IgD-negative memory B cell (primary cell): ENCODE data around the gene ACAD10. TPM values are rescaled to one million over a fixed set of nuclear protein-coding genes. Genes with fewer than 3 reads are reported as not detected.
"Not testable (repeated sequence)": the region's sequence is repeated elsewhere in the genome, so short reads cannot be mapped to it uniquely, and the experiment has no call there.

Experiments used
- H3K27ac Mint-ChIP-seq, 3 donors: one replicate each; pipeline ENCODE4 v1.8.0; 2020 to 2022; ENCODE audit warnings: mild to moderate bottlenecking in 3 of 3, mixed read lengths in 3 of 3, moderate library complexity in 1 of 3
- H3K27me3 Mint-ChIP-seq: one replicate; pipeline ENCODE4 v1.8.0; 2021; ENCODE audit warnings: mixed read lengths
- H3K36me3 Mint-ChIP-seq: one replicate; pipeline ENCODE4 v1.8.0; 2020; ENCODE audit warnings: mild to moderate bottlenecking, mixed read lengths
- H3K4me1 Mint-ChIP-seq, 3 donors: one replicate each; pipeline ENCODE4 v1.8.0; 2020 to 2022; ENCODE audit warnings: mixed read lengths in 3 of 3, mild to moderate bottlenecking in 1 of 3
- H3K4me3 Mint-ChIP-seq, 4 donors: one replicate each; pipeline ENCODE4 v1.8.0; 2020 to 2022; ENCODE audit warnings: mild to moderate bottlenecking in 4 of 4, mixed read lengths in 4 of 4, moderate library complexity in 3 of 4
- H3K9me3 Mint-ChIP-seq, 3 donors: one replicate each; pipeline ENCODE4 v1.8.0; 2020 to 2021; ENCODE audit warnings: mixed read lengths in 3 of 3, mild to moderate bottlenecking in 1 of 3
- polyA plus RNA-seq: library from polyadenylated mRNA; unstranded; fragments of 300-500 nt; fragmentation: Illumina TruSeq; gene quantifications from one replicate; pipeline ENCODE4 v1.2.3, GENCODE V29; 2021

Gene ACAD10
- polyA plus RNA-seq, 1 donor from 2014 or later = 17.5 TPM

- H3K9me3 Mint-ChIP-seq = no peaks in the 10 kb centered on the region
- no peak overlapping the region for H3K27ac Mint-ChIP-seq
- H3K27me3 Mint-ChIP-seq = no peaks in the 10 kb centered on the region
- peaks cover 5% of the 10 kb centered on the region for H3K36me3 Mint-ChIP-seq
- no peak overlapping the region for H3K4me3 Mint-ChIP-seq
- H3K4me1 Mint-ChIP-seq = peaks cover 11 to 21% (median 15%) of the 10 kb centered on the region in 3 donors
Measured at GRCh38 chr12:111754671-111755070, 68.8 kb downstream of the ACAD10 start.

GRCh38 chr12:111756196-111756595 is 70.3 kb downstream of the ACAD10 start:
- Mint-ChIP-seq H3K4me1 (peaks cover 16 to 29% (median 26%) of the 10 kb centered on the region in 3 donors), H3K27ac (no peak overlapping the region)

GRCh38 chr12:111756681-111757080 is 70.8 kb downstream of the ACAD10 start:
- H3K27ac Mint-ChIP-seq = no peak overlapping the region
- H3K4me3 Mint-ChIP-seq = no peak overlapping the region
- H3K27me3 Mint-ChIP-seq = no peaks in the 10 kb centered on the region
- no peaks in the 10 kb centered on the region for H3K9me3 Mint-ChIP-seq
- H3K36me3 Mint-ChIP-seq = peaks cover 5% of the 10 kb centered on the region
- H3K4me1 Mint-ChIP-seq = peaks cover 19 to 34% (median 29%) of the 10 kb centered on the region in 3 donors

More at GRCh38 chr12:111756196-111756595, 70.3 kb downstream of the ACAD10 start:
- H3K27me3 Mint-ChIP-seq = no peaks in the 10 kb centered on the region
- no peak overlapping the region for H3K4me3 Mint-ChIP-seq
- no peaks in the 10 kb centered on the region for H3K9me3 Mint-ChIP-seq
- H3K36me3 Mint-ChIP-seq = peaks cover 5% of the 10 kb centered on the region

GRCh38 chr12:111757361-111758119 is 71.7 kb downstream of the ACAD10 start:
- Mint-ChIP-seq H3K36me3 (peaks cover 5% of the 10 kb centered on the region), H3K27me3 (no peaks in the 10 kb centered on the region), H3K4me3 (peak overlapping the region in 2 of 4 donors; percentile 13 to 77), H3K9me3 (no peaks in the 10 kb centered on the region), H3K4me1 (peaks cover 23 to 41% (median 36%) of the 10 kb centered on the region in 3 donors), H3K27ac (peak overlapping the region in 2 of 3 donors; percentile 53 to 55)

GRCh38 chr12:111758120-111758561 is 72.3 kb downstream of the ACAD10 start:
- peaks cover 23 to 47% (median 42%) of the 10 kb centered on the region in 3 donors for H3K4me1 Mint-ChIP-seq
- no peaks in the 10 kb centered on the region for H3K27me3 Mint-ChIP-seq
- H3K36me3 Mint-ChIP-seq = peaks cover 5% of the 10 kb centered on the region
- H3K9me3 Mint-ChIP-seq = no peaks in the 10 kb centered on the region
- H3K27ac Mint-ChIP-seq = peak overlapping the region in 1 of 3 donors; percentile 55
- peak overlapping the region in 2 of 4 donors; percentile 23 to 77 for H3K4me3 Mint-ChIP-seq

- peaks cover 29 to 57% (median 51%) of the 10 kb centered on the region in 3 donors for H3K4me1 Mint-ChIP-seq
- H3K4me3 Mint-ChIP-seq = peak overlapping the region in 2 of 4 donors; percentile 61 to 70
- no peaks in the 10 kb centered on the region for H3K27me3 Mint-ChIP-seq
- no peaks in the 10 kb centered on the region for H3K9me3 Mint-ChIP-seq
- peaks cover 5% of the 10 kb centered on the region for H3K36me3 Mint-ChIP-seq
- no peak overlapping the region for H3K27ac Mint-ChIP-seq
Measured at GRCh38 chr12:111759271-111759670, 73.4 kb downstream of the ACAD10 start.

GRCh38 chr12:111759991-111760390 is 74.1 kb downstream of the ACAD10 start:
- H3K27ac Mint-ChIP-seq = no peak overlapping the region
- no peaks in the 10 kb centered on the region for H3K27me3 Mint-ChIP-seq
- H3K4me3 Mint-ChIP-seq = no peak overlapping the region
- no peaks in the 10 kb centered on the region for H3K9me3 Mint-ChIP-seq
- H3K36me3 Mint-ChIP-seq = peaks cover 5% of the 10 kb centered on the region
- H3K4me1 Mint-ChIP-seq = peaks cover 33 to 63% (median 55%) of the 10 kb centered on the region in 3 donors

- peaks cover 2% of the 10 kb centered on the region for H3K36me3 Mint-ChIP-seq
- peak overlapping the region; percentile 36 to 90 (median 67) for H3K27ac Mint-ChIP-seq
- no peaks in the 10 kb centered on the region for H3K9me3 Mint-ChIP-seq
- H3K4me1 Mint-ChIP-seq = peaks cover 34 to 70% (median 60%) of the 10 kb centered on the region in 3 donors
- H3K27me3 Mint-ChIP-seq = no peaks in the 10 kb centered on the region
- H3K4me3 Mint-ChIP-seq = peak overlapping the region; percentile 41 to 91 (median 59)
Measured at GRCh38 chr12:111761099-111761498, 75.2 kb downstream of the ACAD10 start.

- Mint-ChIP-seq H3K4me1 (peaks cover 38 to 73% (median 63%) of the 10 kb centered on the region in 3 donors), H3K9me3 (peaks cover 0 to 4% (median 1%) of the 10 kb centered on the region in 3 donors), H3K27me3 (peaks cover 3% of the 10 kb centered on the region), H3K27ac (peak overlapping the region; percentile 36 to 90 (median 67)), H3K36me3 (peaks cover 4% of the 10 kb centered on the region), H3K4me3 (peak overlapping the region; percentile 41 to 91 (median 59))
Measured at GRCh38 chr12:111761706-111762105, 75.9 kb downstream of the ACAD10 start.

- Mint-ChIP-seq H3K27ac (peak overlapping the region in 2 of 3 donors; percentile 50 to 65), H3K4me3 (peak overlapping the region in 3 of 4 donors; percentile 63 to 94 (median 82)), H3K4me1 (peaks cover 34 to 68% (median 62%) of the 10 kb centered on the region in 3 donors)
- H3K36me3 Mint-ChIP-seq, H3K9me3 Mint-ChIP-seq, H3K27me3 Mint-ChIP-seq: not testable (repeated sequence)
Measured at GRCh38 chr12:111763552-111763951, 77.7 kb downstream of the ACAD10 start.

GRCh38 chr12:111764120-111764821 is 78.4 kb downstream of the ACAD10 start:
- H3K9me3 Mint-ChIP-seq = peaks cover 0 to 4% (median 1%) of the 10 kb centered on the region in 3 donors
- H3K27me3 Mint-ChIP-seq = peaks cover 5% of the 10 kb centered on the region
- H3K4me3 Mint-ChIP-seq = peak overlapping the region; percentile 63 to 94 (median 76)
- H3K36me3 Mint-ChIP-seq = peaks cover 2% of the 10 kb centered on the region
- peaks cover 34 to 62% (median 59%) of the 10 kb centered on the region in 3 donors for H3K4me1 Mint-ChIP-seq
- H3K27ac Mint-ChIP-seq = peak overlapping the region; percentile 24 to 98 (median 65)

GRCh38 chr12:111766608-111767361 is 80.9 kb downstream of the ACAD10 start, which contains the start of gene ALDH2:
Gene ALDH2 (plus strand): TSS chr12:111766933. CDS start chr12:111766983, 50 bp downstream.
- H3K36me3 Mint-ChIP-seq = peaks cover 2% of the 10 kb centered on the region
- H3K27me3 Mint-ChIP-seq = peaks cover 5% of the 10 kb centered on the region
- H3K9me3 Mint-ChIP-seq = peaks cover 0 to 4% (median 1%) of the 10 kb centered on the region in 3 donors
- H3K4me3 Mint-ChIP-seq = peak within 1 kb of the TSS; percentile 75 to 96 (median 86)
- peaks cover 22 to 44% (median 40%) of the 10 kb centered on the region in 3 donors for H3K4me1 Mint-ChIP-seq
- peak within 1 kb of the TSS; percentile 3 to 91 (median 34) for H3K27ac Mint-ChIP-seq

GRCh38 chr12:111767362-111768158 is 81.7 kb downstream of the ACAD10 start:
- H3K27ac Mint-ChIP-seq = peak overlapping the region; percentile 3 to 91 (median 34)
- H3K9me3 Mint-ChIP-seq = peaks cover 0 to 4% (median 1%) of the 10 kb centered on the region in 3 donors
- H3K4me3 Mint-ChIP-seq = peak overlapping the region; percentile 73 to 83 (median 76)
- H3K4me1 Mint-ChIP-seq = peaks cover 18 to 37% (median 35%) of the 10 kb centered on the region in 3 donors
- H3K36me3 Mint-ChIP-seq = peaks cover 2% of the 10 kb centered on the region
- H3K27me3 Mint-ChIP-seq = peaks cover 5% of the 10 kb centered on the region
